Stimulated activated CD8-positive, alpha-beta memory T cell treated with anti-CD3 and anti-CD28 coated beads, Interleukin-15, amount 100 ng/mL, for 48 hours (primary cell): ENCODE measurements around the gene SLC43A3.
A peak's percentile ranks its signal among the peaks of the same experiment; 100 is the strongest.

Experiments
- DNase-seq, 2 donors: peaks; one replicate each; pipeline ENCODE4 v3.0.0-alpha.2; 2020; ENCODE audit warnings: low read depth in 2 of 2

Gene SLC43A3

DNA sequence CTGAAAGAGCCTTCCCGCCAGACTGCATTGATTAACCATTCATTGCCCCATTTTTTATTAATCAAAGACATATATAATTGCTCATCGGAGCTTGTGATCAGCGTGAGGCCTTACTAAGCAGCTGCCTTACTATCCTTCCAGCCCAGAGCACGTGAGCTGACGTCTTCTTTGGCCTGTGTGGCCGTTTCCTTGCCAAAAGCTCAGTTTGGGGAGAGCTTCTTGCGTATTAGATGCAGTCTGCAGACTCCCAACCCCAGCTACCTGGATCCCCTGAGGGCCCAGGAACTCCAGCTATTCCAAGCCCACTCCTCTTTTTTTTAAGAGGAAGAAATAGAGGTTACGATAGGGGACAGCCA lies 784 bp upstream of the SLC43A3 start:
- DNase-seq = no peak

DNA sequence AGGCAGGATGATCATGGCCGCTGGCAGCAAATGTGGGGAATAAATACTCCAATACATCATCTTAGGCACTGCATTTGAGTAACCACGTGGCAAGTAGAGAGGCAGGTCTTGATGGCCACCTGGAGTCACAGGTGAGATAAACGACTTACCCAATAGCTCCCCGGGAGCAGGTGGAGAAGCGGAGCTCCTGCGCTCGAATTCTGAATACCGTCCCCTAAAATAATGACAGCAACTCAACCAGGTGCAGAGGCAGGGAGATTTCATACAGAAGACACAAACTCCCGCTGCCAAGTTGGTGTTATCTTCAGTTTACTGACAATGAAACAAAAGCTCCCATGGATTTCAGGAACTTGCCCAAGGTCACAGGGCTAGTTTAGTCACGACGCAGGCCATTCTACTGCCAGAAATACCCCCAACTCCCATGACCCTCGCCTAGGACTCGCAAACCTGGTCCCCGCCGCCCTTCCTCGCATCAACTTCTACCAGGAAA lies 437 bp downstream of the SLC43A3 start:
- DNase-seq = no peak

DNA sequence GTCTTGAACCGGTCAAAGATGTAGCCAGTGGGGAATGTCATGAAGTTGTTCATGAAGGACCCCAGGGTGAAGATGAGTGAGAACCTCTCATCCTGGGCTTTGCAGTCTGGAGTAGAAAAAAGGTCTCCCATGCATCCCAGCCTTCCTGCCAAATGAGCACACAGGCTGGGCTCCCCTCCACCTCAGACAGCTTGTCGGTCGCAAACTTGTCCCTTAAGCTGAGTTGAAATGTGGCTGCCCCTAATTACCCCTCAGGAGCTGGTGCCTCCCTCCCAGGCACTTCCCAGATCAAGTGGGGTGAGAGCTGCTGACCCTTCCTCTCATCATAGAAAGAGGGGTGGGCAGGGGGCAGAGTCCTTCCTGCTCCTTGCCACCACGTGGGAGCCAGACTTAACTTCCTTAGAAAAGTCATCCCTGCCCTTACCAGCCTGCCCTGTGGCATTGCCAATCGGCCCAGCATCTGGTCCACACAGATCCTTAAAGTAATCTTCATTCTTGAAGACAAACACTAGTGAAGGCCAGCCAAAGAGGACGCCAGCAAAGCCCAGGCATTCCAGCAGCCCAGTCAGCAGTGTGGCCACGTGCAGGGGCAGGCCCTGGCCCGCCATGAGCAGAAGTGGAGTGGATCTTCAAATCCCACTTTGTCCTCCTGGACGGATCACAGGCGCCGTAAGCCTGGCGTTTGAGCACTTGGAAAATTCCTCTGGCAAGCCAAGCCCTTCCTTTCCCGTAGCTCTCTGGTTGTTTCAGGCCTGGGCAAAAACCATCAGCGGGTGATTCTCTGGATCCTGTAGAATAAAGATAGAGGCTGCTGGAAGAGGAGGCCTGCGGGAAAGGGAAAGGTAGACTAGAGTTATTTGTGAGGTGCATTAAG lies 1.1 kb downstream of the SLC43A3 start:
- DNase-seq = no peak

DNA sequence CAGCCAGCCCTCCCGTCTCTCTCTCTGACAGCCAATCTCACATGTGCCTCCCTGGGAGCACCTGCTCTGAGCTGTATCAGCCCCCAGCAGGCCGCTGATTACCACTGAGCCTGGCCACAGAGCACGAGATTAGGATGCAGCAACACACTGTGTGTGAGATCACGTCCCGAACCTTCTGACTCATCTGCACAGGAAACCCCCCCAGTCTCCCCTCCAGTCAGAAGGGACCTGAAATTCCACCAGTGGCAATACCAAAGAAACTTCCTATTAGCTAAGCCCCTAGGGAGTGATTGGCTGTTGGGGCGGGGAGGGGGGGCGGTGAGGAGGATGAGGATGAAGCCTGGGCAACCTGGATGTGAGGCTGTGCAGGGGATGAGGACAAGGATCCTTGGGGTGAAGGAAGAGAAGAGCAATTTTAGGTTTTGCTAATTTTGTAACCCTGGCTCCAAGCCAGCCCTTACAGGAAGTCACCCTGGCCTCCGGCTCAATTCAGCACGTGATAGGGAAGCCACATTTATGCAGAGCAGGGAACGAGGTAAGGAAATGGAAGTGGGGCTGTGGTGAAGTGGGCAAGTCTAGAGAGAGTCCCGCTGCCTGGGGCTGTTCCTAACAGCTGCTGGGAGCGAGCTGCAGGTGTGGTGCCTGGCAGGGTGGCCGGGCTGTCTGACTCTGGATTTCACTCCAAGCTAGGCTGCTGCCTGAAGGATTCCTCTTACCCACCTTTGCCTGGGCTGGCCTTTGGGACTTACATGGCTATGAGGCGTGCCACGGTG lies 1.9 kb downstream of the SLC43A3 start:
- peak; percentile 88 to 89 for DNase-seq

DNA sequence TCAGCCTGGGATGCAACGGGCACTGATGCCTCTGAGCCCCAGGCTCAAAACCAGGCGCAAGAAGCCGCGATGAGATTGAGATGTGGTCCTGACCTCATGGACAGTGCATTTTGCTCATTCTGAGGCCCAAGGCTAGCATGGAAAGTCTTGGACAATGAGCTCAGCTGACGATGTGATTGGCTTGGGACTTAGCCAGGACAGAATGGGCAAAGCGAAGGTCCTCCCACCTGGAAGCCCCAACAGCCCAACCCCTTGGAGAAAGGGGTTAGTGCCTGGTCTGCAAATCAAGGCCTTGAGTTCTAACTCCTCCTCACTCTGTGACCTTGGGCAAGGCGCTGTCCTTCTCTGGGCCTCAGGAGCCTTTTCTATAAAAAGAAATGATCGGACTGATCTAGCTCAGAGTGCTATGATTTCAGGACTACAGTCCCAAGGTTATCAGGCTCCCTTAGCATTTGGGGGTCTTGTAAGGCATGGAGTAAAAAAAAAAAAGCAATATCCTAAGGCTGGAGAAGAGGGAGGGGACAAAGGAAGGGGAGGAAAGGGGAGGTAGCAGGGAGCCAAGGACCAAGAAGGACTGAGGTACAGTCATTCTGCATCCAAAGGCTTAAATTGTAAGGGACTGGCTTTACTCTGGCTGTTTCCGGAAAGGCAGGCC lies 2.7 kb downstream of the SLC43A3 start:
- no peak for DNase-seq

DNA sequence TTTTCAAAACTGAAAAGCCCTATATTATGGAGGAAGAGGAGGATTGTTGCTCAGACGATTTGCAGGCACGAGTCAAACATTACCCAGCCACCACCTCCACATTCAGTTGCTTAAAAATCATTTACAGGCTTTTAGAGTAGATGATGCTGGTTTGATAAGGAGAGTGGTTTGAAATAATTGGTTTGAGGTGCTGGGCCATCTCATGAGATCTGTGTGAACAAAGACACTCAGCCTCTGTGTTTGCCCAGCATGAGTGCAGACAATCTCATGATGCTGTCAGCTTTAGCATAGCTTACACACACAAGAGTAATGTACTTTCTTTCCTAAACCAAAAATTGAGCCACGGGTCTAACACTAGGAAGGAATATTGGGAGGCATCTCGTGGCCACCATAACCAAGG lies 4.3 kb downstream of the SLC43A3 start:
- DNase-seq = no peak

DNA sequence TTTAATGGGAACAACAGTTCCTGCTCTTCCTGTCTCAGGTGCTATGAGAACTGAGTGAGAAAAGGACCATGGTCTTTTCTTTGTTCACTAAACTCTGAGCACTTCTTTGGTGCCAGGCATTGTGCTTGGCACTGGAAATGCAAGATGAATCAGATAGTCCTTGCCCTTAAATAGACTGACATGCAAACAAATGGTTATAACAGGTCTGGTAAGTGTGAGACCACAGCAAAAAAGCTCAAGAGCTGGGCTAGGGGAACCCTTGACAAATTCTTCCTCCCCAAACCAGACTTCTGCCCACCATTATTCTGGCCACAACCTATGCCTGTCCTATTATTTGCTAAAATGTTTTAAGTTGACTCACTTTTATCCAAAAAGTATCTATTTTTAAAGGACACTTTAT lies 5.1 kb downstream of the SLC43A3 start:
- no peak for DNase-seq

DNA sequence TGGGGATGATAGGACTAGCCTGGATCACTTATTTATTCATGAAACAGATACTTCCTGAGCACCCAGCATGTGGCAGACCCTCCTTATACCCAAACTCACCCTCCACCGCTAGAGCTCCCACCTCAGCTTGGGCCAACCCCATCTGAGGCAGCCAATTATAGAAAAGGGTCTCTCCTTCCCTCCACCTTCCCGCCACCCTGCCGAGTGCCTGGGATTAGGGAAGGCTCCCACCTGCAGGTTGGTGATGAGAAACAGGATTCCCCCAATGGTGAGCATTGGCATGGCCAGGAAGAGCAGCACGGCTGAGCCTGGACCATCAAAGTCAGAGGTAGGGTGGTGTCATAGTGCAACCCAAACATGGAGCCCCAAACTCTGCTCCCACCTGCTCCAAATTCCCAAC lies 5.9 kb downstream of the SLC43A3 start:
- DNase-seq = no peak

DNA sequence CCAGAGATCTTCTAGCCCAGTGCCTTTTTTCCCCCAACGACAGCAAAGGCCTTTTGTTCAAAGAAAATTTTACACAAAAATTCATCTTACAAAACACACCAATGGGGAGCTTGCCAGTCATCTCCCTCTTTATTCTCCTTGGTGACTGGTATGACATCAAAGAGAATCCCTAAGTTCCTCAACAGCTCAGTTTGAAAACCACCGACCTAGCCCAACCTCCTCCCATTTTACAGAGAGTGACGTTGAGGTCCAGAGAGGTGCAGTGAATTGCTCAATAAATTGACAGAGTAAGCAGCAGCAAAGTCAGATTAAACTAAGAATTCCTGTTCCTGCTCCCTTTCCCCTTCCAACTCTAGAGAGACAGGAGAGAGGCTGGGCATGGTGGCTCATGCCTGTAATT lies 7.8 kb downstream of the SLC43A3 start:
- DNase-seq = no peak

DNA sequence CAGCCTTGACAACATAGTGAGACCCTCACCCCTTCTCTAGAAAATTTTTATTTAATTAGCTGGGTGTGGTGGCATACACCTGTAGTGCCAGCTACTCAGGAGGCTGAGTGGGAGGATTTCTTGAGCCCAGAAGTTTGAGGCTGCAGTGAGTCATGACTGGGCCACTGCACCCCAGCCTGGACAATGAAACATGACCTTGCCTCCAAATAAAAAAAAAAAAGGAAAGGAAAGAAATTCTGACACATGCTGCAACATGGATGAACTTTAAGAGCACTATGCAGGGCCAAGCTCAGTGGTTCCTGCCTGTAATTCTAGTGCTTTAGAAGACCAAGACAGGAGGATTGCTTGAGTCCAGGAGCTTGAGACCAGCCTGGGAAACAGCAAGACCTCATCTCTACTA lies 8.8 kb downstream of the SLC43A3 start:
- DNase-seq = no peak

DNA sequence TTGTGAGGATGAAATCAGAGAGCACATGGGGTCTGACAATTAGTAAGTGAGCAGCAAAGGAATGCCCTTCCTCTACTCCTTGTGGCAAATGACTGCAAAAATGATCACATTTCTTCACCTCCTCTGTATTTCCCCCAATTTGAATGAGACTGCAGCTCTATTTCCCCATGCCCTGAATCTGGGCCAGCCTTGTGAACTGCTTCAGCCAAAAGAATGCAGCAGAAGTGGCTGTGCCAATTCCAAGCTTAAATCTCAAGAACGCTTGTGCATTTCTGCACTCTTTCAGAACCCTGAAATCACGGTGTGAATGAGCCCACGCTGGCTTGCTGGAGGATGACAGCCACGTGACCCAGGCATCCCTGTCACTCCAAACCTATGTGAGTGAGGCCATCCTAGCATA lies 9.9 kb downstream of the SLC43A3 start:
- DNase-seq = no peak

DNA sequence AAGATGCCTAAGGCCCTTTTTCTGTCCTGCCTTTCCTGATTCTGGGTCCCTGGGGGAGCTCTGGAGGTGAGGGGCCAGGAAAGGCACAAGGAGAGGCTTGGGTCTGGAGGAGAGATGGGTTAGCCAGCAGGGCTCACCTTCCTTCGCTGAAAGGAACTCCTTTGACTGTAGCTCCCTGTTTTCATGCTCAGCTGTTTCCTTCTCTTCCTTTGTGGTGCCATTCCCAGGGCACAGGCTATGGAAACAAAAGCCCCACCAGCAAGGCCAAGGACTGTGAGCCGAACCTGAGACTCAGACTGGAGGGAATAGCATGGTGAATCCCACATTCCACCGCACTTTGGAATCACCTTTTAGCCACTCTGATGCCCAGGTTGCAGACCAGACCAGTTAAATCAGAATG lies 10.5 kb downstream of the SLC43A3 start:
- no peak for DNase-seq

DNA sequence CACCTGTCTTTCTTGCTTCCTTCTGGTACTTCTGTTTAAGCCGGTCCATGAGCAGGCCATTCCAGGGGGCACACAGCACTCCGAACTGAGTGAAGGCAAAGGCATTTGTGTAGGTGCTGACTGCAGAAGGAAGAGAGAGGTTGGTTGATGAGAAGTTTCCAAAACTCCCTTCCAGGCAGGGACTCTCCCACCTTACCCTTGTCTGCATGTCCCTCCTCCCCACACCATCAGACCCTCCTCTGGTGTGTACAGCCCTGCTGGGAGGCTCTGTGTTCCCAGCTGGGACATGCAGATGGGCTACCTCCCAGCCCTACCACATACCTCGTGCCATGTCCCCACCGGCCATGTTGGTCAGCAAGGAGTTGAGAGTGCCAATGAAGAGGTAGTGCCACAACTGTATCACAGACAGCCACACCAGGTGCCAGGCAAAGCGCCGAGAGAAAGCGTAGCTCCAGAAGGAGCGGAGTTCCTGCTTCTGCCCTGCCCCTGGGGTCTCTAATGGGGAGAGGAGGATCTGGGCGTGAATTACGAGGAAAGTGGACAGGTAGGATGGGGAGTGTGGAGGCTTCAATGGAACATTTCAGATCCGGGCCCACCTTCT lies 12.2 kb downstream of the SLC43A3 start:
- no peak for DNase-seq

DNA sequence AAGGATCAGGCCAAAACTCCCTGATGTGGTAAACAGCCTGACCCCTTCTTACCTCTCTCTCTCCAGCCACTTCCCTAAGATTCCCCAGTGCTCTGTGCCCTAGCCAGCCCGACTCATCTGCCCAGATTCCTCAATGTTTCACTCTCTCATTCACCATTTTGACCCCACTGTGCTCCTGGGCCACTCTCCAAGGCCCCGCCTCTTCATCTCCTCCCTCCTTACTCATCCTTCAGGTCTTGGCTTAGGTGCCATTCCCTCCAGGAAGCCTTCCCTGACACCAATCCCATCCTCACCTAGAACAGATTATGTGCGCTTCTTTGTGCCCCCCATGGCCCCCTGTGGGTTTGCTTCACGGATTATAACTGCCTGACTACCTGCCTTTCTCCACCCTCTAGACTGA lies 13.2 kb downstream of the SLC43A3 start:
- DNase-seq = no peak

DNA sequence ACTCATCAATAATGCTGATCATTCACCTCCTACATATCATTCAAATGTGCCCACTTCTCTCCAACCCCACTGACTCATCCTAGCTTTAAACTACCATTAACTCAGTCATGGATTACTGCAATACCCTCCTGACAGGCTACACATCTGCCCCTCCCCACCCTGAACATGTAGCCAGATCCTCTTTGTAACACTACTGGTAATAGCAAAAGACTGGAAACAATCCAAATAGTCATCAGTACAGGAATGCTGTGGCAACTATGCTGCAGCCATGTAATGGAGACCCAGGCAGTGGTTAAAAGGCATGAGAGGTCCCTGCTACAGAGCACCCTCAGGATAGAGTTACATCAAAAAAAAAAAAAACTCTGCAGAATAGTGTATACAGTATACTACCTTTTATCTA lies 16.6 kb downstream of the SLC43A3 start:
- DNase-seq = no peak

DNA sequence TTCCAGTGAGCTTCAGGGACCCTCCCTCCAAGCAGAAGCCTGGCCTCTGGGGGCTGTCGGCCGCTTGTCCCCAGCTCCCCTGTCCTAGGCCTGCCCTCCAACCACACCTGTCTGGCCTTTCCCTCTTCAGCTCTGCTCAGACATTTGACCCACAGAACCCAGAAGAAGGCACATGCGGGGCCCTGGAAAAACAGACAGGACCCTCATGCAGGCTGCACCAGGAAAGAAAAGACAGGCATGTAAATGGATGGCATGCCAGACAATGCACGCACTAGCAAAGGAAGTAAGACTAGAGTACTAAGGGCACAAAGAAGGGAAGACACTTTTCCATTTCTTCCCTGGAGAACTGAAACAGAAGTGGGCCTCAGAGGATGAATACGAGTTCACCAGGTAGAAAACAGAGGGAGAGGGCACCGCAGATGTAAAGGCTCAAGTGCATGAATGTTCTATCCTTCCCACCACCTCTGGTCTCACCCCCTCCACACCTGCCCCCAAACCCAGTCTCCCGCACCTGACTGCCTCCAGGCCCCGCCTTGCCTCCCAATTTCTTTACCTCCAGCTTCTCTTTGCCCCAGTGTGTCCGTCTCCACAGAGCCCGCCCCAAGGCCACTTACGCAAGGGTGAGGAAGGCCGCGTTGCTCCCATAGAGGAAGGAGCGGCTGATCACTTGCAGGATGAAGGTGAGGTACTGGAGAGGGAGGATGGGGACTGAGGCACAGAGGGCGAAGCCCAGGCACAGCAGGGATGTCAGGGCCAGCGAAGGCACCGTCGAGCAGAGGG lies 17.4 kb downstream of the SLC43A3 start:
- DNase-seq = no peak

DNA sequence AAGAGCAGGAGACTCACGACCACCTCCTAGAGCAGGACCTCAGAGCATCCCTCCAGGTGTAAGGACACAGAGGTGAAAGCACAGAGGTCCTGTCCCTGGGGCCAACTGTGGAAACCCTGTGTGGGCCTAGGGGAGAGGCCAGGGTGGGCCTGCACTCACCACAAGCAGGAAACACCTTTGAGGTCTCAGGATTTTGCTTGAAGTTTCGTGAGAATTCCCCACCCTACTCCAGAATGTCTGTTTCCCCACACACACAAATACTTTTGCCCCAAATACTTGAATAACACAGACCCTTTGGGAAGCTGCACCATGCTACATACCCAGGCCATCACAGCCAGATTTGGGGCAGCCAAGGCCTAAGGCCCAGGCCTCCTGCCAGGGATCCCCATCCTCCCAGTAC lies 18.1 kb downstream of the SLC43A3 start:
- DNase-seq = no peak

DNA sequence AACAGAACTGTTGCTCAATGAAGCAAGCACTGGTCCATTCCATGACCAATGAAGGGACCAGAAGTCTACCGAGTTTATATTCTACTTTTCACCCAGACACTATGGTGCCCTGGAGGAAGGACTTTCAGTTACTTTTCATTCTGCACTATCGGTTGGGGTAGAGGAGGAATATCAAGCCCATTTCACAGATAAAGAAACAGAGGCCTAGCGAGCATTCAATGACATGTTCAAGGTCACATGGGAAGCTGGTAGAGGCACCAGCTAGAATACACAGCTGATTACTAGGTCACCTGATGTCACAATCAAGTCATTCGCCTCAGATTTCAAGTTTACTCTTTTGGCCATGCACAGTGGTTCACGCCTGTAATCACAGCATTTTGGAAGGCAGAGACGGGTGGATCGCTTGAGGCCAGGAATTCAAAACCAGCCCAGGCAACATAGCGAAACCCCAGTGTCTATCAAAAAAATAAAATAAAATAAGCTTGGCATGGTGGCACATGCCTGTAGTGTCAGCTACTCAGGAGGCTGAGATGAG lies 18.9 kb downstream of the SLC43A3 start:
- DNase-seq = no peak

DNA sequence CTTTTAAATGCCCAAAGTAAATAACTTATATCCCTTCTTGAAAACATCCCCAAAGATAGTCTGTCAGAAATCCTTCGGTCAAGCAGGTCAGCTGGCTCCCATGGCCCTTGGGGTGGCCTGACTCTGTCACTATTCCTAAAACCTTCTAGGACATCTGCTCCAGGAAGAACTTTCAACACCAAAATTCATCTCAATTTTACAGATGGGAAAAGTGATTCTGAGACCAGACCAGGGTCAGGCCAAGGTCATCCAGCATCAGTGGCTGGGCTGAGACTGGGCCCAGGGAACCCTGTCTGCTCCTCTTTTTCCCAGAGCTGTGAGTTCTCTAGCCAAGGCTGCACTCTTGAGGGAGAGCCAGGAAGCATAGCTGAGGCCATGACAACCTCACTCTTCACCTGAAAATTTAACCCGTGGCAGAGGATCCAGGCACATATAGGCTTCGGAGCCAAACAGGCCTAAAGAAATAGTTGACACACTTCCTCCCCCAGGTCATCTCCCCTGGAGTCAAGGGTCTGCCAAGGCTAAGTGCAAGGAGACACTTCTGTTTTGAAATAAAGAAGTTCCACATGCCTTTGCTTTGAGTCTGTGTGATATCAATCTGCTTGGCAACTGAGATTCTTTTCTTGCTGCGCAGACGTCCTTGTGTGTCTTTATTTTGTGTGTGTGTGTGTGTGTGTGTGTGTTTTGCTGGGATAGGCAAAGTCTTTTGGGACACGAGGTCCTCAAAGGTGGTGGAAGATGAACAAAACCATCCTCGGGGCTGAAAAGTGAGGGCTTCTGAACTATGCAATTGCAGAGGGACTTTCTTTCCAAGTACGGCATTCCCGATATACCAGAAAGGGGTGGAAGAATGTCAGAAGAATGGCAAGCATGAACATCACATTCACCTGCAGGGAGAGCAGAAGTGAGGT lies 19.7 kb downstream of the SLC43A3 start:
- no peak for DNase-seq

DNA sequence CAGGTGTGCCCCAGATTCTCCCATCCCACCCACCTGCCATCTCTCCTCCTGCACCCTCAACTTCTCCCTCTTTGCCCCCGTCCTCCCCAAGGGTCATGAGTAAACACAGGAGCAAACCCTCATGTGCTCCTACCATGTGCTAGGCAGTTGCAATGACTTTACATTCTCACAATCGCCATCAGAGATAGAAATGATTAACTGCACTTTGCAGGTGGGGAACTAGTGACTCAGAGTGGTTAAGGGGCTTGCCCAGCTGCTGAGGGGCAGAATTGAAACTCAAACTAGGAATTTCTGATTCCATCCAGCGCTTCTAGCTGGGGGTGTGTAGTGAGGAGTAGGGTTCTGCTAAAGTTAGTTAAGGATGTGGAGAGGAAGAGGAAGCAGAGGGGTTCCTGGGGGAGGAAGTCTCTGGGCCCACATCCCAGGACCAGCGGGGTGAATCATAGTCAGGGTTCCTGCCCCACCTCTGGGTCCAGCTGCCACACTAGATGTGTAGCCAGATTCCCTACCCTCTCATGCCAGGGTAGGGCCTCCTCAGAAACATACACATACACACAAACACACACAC lies 20.5 kb downstream of the SLC43A3 start:
- peak; percentile 37 to 39 for DNase-seq
